GM18907 (cell line): Measurements from ENCODE around the gene TSEN2.
"Not testable (repeated sequence)": the region's sequence is repeated elsewhere in the genome, so short reads cannot be mapped to it uniquely, and the experiment has no call there.

Experiments
- ATAC-seq: cut with Tn5 transposase; IDR thresholded peaks from one replicate; pipeline ENCODE4 v1.9.1; 2021; ENCODE audit warnings: mild to moderate bottlenecking, moderate library complexity; ENCODE audit not compliant: unreplicated experiment

Gene TSEN2

GRCh38 chr3:12501360-12502020 is 17.2 kb downstream of the TSEN2 start:
- no peak for ATAC-seq

- no peak for ATAC-seq
These were observed 19.1 kb downstream of the TSEN2 start for GRCh38 chr3:12503126-12503957.

DNA sequence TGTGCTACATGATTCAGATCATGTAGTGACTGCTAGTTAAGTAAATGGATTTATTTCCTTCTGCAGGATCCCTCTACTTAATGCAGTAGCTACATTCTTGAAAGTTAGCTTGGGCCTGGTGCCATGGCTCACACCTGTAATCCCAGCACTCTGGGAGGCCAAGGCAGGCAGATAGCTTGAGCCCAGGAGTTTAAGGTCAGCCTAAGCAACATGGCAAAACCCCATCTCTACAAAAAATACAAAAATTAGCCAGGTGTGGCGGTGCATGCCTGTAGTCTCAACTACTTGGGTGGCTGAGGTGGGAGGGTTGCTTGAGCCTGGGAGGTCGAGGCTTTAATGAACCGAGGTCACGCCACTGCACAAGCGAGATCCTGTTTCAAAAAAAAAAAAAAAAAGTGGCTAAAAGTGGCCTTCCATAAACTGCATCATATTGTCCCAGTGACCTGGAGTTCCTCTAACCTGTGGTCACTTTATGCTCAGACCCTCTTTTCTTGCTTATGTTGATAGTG is 22.0 kb downstream of the TSEN2 start:
- ATAC-seq: no peak

DNA sequence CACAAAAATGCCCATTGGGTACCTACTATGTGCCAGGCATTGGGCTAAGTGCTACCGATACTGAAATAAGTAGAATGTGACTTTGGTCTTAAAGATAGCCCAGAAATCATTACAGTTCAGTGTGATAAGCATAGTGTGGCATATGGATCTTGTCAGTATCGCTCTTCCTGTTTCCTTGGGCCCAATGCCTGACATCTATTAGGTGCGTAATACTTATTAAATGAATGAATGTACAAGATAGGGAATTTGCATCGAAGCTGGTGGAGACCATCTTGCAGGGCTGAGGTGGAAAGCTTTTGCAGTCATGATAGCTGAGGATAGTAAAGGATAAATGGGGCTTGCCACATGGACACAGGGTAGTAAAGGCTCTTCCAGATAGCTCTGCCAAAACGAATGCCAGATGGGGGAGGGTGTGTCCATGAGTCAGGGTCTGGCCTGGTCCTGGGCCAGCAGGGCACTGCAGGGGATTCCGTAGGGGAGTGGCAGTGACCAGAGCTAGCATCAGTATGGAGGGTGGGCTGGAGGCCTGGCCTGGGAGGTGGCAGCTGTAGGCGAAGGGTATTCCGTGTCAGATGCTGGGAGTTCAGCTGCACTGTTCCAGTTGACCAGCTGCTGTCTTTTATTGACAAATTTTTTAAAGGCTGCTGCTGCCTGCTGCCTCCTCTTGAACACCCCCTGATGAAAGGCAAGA is 23.5 kb downstream of the TSEN2 start:
- ATAC-seq: no peak

DNA sequence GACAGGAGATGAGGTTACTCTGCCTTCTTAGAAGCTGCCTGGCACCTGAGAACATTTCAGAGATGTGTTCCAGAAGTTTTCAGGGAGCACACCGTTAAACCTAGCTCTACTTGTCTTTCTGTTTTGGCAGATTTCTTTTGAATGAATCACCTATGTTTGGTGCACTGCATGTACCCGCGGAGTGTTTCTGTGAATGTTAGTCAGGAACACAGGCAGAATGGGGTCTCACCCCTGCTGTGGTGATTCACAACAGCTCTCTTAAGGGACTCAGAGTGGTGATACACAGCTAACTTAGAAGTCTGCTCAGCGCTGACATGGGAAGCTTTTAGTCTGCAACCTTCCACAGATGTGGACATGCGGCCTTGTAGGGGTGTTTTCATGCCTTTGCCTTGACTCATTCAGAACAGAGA is 24.0 kb downstream of the TSEN2 start:
- ATAC-seq: no peak

- ATAC-seq: no peak
These were observed 25.2 kb downstream of the TSEN2 start for GRCh38 chr3:12509466-12509865.

DNA sequence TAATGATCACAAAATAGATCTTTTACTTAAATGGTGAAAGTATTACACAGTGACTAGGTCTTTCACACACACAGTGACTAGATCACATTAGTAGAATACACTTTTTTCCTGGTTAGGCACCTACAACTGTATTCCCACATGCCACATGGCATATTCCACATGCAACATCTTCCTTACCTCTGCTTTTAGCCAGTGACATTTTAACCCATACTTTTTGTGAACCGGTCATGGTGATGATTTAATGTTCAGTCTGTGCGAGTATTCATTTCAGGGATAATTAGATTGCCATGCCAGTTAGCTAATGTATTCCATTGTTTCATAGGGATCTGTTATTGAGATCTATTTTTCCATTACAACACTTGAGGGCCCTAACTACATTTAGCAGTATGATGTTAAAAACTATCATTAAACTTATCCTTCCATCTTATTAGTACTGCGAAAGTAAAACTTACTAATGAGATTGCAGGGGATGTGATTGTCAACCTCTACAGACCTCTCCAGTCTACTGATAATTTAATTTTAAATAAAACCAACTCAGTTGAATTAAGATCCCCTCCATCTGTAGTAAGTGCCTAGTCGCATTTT is 28.3 kb downstream of the TSEN2 start:
- ATAC-seq: no peak

DNA sequence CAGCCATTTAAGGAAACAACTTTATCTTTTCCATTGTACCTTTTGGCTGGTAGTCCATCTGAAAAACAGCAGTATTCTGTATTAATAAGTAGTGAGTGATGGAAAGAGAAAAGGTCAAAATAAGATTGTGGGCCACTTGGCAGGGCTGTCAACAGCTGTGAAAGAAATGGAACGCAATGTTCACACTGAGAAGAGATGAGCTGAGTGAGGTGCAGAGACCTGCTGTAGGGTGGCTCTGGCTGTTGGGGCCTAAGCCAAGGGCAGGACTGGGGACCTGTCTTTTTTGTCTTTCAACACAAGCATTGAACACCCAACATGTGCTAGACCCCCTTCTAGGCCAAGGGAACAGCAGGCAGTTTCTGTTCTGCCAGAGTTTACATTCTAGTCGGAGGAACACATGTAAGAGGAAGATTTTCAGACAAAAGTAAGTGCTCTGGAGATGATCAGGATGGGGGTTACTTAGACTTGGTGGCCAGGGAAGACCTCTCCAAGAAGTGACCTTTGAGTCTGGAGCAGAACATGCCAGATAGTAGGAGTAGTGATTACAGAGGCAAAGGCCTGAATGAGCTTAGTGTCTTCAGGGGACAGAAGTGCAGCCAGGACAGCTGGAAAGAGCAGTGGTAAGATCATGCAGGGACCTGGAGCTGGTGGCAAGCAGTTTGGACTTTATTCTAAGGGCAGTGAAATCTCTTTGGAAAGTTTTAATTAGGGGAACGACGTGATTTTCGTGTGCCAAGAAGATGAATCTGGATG is 29.6 kb downstream of the TSEN2 start:
- no peak for ATAC-seq

GRCh38 chr3:12515631-12516030 is 31.4 kb downstream of the TSEN2 start:
- ATAC-seq: no peak

DNA sequence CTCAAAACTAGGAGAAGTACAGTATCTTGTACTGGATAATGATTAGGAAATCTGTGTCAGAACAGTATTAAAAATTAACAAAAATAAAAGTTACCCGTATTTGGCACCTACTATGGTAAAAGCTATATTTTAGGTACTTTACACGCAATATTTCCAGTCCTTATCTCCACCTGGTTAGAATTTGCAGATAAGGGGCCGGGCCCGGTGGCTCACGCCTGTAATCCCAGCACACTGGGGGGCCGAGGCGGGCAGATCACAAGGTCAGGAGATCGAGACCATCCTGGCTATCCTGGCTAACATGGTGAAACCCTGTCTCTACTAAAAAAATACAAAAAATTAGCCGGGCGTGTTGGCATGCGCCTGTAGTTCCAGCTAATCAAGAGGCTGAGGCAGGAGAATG is 32.6 kb downstream of the TSEN2 start:
- no peak for ATAC-seq

DNA sequence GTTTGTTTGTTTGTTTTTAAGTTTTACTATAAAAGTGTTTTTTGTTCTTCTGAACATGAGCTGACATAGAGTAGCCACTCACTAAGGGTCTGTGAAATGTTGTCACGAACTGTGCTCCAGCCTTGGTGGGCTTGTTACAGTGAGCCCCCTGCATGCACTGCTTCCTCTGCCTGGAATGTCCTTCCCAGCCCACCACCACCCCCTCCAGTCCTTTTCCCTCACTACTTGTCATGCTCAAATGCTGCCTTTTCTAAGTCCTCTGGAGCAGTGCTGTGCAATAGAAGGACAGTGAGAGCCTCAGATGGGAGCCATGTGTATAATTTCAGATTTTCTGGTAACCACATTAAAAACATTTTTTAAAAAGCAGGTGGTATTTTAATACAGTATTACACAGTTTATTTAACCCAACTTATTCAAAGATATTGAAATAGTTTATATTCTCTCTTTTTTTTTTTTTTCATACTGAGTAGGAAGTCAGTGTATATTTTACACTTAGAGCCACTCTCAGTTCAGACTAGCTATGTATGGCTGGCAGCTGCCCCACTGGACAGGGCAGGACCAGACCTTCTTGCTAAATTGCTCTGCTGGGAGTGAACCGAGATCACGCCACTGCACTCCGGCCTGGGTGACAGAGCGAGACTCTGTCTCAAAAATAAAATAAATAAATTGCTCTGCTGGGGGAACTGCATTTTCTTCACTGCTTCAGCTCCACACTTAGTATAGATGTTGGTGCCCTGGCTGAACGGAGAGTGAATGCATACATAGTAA is 34.2 kb downstream of the TSEN2 start:
- no peak for ATAC-seq

- no peak for ATAC-seq
These were observed 36.7 kb downstream of the TSEN2 start for GRCh38 chr3:12521010-12521409.

DNA sequence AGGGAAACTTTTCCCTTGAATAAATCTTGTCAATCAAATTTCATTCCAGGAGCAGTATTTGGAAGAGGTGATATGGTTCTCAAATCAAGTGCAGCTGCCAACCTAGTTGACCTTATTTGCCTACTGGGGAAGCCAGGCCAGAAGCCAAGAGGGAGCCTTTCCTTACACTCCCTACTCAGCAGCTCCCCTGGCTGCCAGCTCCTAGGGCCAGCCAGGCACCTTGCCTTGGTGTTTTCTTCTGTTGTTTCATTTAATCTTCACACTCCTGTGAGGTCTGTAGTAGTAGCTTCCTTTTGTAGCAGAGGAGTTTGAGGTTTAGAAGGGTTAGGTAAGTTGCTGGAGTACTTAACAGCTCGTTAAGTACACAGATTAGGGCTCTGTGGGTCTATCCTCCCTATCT is 38.4 kb downstream of the TSEN2 start:
- ATAC-seq: no peak

- no peak for ATAC-seq
These were observed 43.5 kb downstream of the TSEN2 start for GRCh38 chr3:12527757-12528143.

DNA sequence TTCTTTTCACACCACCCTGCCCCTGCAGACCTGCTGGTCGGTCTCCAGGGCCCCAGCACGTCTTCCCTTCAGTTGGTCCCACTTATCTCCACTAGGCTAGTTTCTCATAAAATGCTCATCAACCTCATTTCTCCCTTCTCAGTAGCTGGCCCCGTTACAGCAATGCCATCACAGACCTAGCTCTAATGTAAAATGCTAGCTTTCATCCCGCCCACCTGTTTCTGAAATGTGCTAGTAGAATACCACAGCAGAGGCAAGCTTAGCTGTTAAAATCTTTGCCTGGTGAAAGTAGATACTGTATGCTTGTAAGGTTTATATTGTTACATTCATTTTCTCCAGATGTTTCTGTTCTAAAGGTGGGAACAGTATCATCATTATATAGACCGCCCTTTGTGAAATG is 47.9 kb downstream of the TSEN2 start:
- ATAC-seq: no peak

GRCh38 chr3:12536423-12536822 is 52.1 kb downstream of the TSEN2 start:
- no peak for ATAC-seq

DNA sequence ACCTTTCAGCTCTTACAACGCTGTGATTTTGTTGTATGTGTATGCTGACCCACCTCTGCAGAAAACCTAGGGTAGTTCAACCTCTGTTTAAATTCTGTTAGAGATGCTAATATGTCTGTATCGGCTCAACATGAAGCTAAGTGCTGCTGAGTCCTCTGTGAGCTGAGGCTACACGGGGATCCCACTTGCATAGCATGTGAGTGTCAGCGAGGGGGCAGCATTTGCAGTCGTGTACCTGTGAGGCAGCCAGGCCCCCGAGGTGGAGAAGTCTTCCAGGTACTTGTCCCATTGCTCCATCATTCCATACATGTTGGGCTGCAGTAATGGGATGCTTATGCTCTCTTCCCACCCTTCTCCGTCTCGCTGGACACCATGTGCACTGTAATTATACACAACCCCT is 57.3 kb downstream of the TSEN2 start:
- no peak for ATAC-seq

GRCh38 chr3:12543497-12543896 is 59.2 kb downstream of the TSEN2 start:
- ATAC-seq: not testable (repeated sequence)

GRCh38 chr3:12544652-12545472 is 60.6 kb downstream of the TSEN2 start:
- no peak for ATAC-seq
